ENCODE data around the gene RNF31.
"Not testable (repeated sequence)": the region's sequence is repeated elsewhere in the genome, so short reads cannot be mapped to it uniquely, and the experiment has no call there.

GRCh38 chr14:24105609-24106239, 41.6 kb upstream of the RNF31 start:
- not testable (repeated sequence) for TF ChIP-seq ZNF70 (CRISPR knock-in tag; IDR thresholded peaks at IDR 0.05); ZNF8 (CRISPR knock-in tag; IDR thresholded peaks at IDR 0.05); ARNTL (CRISPR knock-in tag; IDR thresholded peaks at IDR 0.05; ENCODE audit: borderline replicate concordance, low read depth); TOX (CRISPR knock-in tag; IDR thresholded peaks at IDR 0.05; ENCODE audit: borderline replicate concordance); ZFP3 (CRISPR knock-in tag; IDR thresholded peaks at IDR 0.05); PATZ1 (CRISPR knock-in tag; IDR thresholded peaks at IDR 0.05; ENCODE audit: borderline replicate concordance); ZNF565 (CRISPR knock-in tag; conservative IDR thresholded peaks at IDR 0.05; ENCODE audit: low read depth); CREB5 (CRISPR knock-in tag; IDR thresholded peaks at IDR 0.05; ENCODE audit: low read depth); ZC3H10 (CRISPR knock-in tag; IDR thresholded peaks at IDR 0.05); POU6F1 (CRISPR knock-in tag; IDR thresholded peaks at IDR 0.05; ENCODE audit: borderline replicate concordance, low read depth)
